Measurements from ENCODE around the gene ALG8.
"Not testable (repeated sequence)": the region's sequence is repeated elsewhere in the genome, so short reads cannot be mapped to it uniquely, and the experiment has no call there.

ALG8 gene

DNA sequence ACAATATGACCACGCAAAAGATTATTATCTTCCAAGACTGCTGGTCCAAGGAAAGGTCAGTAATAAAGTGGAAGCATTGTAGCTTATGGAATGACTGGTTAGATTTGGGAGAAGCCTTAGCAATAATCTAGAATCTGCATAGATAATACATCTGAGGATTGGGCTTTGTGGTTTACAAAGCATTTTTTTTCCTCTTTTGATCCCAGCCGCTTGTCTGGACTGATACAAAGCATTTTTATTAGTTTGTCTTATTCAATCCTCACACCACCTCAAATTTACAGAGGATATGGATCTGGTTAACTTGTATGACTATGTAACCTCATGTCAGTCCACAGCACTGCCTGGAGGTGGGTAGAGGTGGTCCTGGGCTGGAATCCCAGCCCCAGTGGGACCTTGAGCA, 76.8 kb downstream of the ALG8 start:
- Mint-ChIP-seq H3K36me3 (peaks cover 8% of the 10 kb centered on the region), H3K27me3 (no peaks in the 10 kb centered on the region), H3K4me3 (no peak overlapping the region), H3K9me3 (no peaks in the 10 kb centered on the region), H3K27ac (no peak overlapping the region), H3K4me1 (no peaks in the 10 kb centered on the region)
- no peak for DNase-seq
- CTCF ChIA-PET: no interaction called here

DNA sequence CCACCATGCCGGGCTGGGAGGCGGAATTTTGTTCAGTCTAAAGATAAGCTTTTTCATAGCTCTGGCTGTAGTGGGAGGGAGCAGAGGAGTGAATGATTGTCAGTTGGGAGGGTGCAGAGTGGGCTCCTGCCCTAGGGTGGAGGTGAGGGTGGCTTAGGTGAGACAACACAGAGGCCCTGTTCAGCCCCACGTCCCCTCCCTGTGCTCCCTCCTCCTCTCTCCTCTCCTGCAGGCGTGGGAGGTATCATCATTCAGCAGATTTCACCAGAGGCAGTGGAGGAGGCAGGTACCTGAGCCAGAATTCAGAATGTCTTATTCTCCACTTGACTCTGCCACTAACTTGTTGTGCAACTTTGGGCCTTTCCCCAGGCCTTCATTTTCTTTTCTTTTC, 77.5 kb downstream of the ALG8 start:
- Mint-ChIP-seq H3K36me3 (peaks cover 2% of the 10 kb centered on the region), H3K4me3 (no peak overlapping the region), H3K27ac (no peak overlapping the region), H3K4me1 (no peaks in the 10 kb centered on the region), H3K27me3 (no peaks in the 10 kb centered on the region), H3K9me3 (no peaks in the 10 kb centered on the region)
- DNase-seq: no peak
- CTCF ChIA-PET: no interaction called here

DNA sequence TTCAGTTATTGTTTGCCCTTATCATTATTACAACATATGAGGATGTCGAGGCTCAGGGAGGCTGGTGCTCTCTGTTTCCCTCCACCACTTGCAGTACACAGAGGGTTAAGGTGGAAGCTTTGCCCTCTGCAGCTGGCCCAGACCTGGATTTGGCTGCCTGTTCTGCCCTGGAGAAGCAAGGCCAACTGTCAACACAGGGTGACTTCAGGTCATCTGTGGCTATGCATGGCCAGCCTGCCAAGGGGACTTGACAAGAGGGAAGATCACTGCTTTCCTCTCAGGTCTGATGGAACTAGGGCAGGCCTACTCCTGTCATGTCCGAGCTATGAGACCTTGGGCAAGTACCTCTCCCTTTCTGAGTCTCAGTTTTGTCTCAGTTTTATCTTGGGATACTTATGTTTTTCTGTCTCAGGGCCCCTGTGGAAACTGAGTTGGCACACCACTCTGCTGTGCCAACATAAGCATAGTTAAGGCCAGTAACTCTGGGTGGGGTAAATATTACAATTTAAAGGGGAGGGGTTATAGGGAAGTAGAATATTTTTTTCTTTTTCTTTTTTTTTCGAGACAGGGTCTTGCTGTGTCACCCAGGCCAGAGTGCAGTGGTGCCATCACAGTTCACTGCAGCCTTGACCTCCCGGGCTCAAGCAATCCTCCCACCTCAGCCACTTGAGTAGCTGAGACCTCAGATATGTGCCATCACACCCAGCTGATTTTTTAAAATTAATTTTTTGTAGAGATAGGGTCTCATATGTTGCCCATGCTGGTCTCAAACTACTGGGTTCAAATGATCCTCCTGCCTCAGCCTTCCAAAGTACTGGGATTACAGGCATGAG, 78.1 kb downstream of the ALG8 start:
- no peaks in the 10 kb centered on the region for H3K9me3 Mint-ChIP-seq
- H3K4me3 Mint-ChIP-seq: no peak overlapping the region
- peaks cover 2% of the 10 kb centered on the region for H3K36me3 Mint-ChIP-seq
- DNase-seq: no peak
- no peaks in the 10 kb centered on the region for H3K27me3 Mint-ChIP-seq
- CTCF ChIA-PET: no interaction called here
- H3K4me1 Mint-ChIP-seq: no peaks in the 10 kb centered on the region
- no peak overlapping the region for H3K27ac Mint-ChIP-seq

DNA sequence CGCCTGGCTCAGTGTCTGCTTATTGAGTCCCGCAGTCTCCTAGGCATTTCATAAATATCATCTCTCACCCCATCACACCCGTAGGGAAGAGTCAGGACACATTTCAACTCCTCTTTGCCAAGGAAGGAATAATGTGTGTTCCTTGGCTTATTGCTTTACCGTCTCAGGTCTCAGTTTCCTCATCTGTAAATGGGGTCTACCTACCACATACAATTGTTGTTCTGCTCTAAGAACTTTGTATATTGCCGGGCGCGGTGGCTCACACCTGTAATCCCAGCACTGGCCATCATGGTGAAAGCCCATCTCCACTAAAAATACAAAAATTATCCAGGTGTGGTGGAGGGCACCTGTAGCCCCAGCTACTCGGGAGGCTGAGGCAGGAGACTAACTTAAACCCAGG, 78.9 kb downstream of the ALG8 start:
- H3K9me3 Mint-ChIP-seq: no peaks in the 10 kb centered on the region
- H3K4me1 Mint-ChIP-seq: no peaks in the 10 kb centered on the region
- no peak overlapping the region for H3K4me3 Mint-ChIP-seq
- H3K27me3 Mint-ChIP-seq: no peaks in the 10 kb centered on the region
- no peak overlapping the region for H3K27ac Mint-ChIP-seq
- DNase-seq: no peak
- H3K36me3 Mint-ChIP-seq: peaks cover 2% of the 10 kb centered on the region
- CTCF ChIA-PET: no interaction called here

- H3K4me3 Mint-ChIP-seq, H3K27me3 Mint-ChIP-seq, CTCF ChIA-PET, H3K36me3 Mint-ChIP-seq, H3K9me3 Mint-ChIP-seq, H3K4me1 Mint-ChIP-seq, DNase-seq, H3K27ac Mint-ChIP-seq: not testable (repeated sequence)
Measured at GRCh38 chr11:78059749-78060328, 79.6 kb downstream of the ALG8 start.

DNA sequence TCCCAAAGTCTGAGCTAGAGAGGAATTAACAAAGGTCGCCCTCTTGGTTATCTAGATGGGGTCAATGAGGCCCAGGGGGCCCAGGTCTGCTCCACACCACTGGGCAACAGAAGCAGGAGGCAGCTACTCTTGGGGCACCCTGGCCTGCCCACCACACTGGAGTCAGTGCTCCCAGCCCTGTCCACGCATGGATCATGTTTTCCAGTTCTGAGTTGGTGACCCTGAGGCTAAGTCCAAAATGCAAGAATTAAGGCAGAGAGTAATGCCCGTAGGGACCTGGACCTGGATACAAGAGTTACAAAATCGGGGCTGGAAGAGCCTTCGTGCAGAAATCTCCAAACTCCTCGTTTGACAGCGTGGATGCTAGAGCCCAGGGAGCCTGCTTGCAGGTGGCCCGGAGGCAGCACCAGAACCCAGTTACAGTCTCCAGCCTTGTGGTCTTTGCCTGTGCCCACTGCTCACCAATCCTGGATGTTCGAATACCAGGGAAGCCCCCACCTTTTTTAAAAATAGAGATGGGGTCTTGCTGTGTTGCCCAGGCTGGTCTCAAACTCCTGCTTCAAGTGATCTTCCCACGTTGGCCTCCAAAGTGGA, 81.9 kb downstream of the ALG8 start:
- no peaks in the 10 kb centered on the region for H3K27me3 Mint-ChIP-seq
- no peak overlapping the region for H3K4me3 Mint-ChIP-seq
- no peaks in the 10 kb centered on the region for H3K4me1 Mint-ChIP-seq
- no peak for DNase-seq
- no peaks in the 10 kb centered on the region for H3K36me3 Mint-ChIP-seq
- H3K9me3 Mint-ChIP-seq: no peaks in the 10 kb centered on the region
- CTCF ChIA-PET: interaction anchor here (0.9 kb wide), 1 partner anchor 11 kb away, joined by 4 read pairs; no protein-coding TSS in a partner anchor
- no peak overlapping the region for H3K27ac Mint-ChIP-seq

- CTCF ChIA-PET: no interaction called here
Measured at GRCh38 chr11:78056093-78056492, 83.3 kb downstream of the ALG8 start.

GRCh38 chr11:78054971-78055370, 84.5 kb downstream of the ALG8 start:
- H3K27ac Mint-ChIP-seq: no peak overlapping the region
- H3K4me3 Mint-ChIP-seq: no peak overlapping the region
- DNase-seq: no peak
- CTCF ChIA-PET: interaction anchor here (2.2 kb wide), 1 partner anchor 9 kb away, joined by 11 read pairs; no protein-coding TSS in a partner anchor
- H3K9me3 Mint-ChIP-seq: no peaks in the 10 kb centered on the region
- no peaks in the 10 kb centered on the region for H3K27me3 Mint-ChIP-seq
- H3K4me1 Mint-ChIP-seq: peaks cover 9% of the 10 kb centered on the region
- no peaks in the 10 kb centered on the region for H3K36me3 Mint-ChIP-seq

More at GRCh38 chr11:78056093-78056492, 83.3 kb downstream of the ALG8 start:
- peaks cover 3% of the 10 kb centered on the region for H3K4me1 Mint-ChIP-seq
- no peak overlapping the region for H3K4me3 Mint-ChIP-seq
- H3K27me3 Mint-ChIP-seq: no peaks in the 10 kb centered on the region
- H3K36me3 Mint-ChIP-seq: no peaks in the 10 kb centered on the region
- DNase-seq: no peak
- H3K9me3 Mint-ChIP-seq: no peaks in the 10 kb centered on the region
- H3K27ac Mint-ChIP-seq: no peak overlapping the region

- DNase-seq: no peak
- Mint-ChIP-seq H3K4me1 (peaks cover 12% of the 10 kb centered on the region), H3K9me3 (no peaks in the 10 kb centered on the region), H3K27me3 (no peaks in the 10 kb centered on the region), H3K27ac (no peak overlapping the region), H3K36me3 (no peaks in the 10 kb centered on the region), H3K4me3 (no peak overlapping the region)
- CTCF ChIA-PET: interaction anchor here (0.6 kb wide), 1 partner anchor 65 kb away, joined by 3 read pairs; no protein-coding TSS in a partner anchor
Measured at GRCh38 chr11:78050964-78051831, 88.2 kb downstream of the ALG8 start.

All from activated naive CD4-positive, alpha-beta T cell treated with anti-CD3 and anti-CD28 coated beads, Interleukin-2, amount 10 ng/mL, durations not matched to agents 7 days and 5 days (primary cell).